GM18505 (cell line): ENCODE measurements around the gene SFTA2.
"Not testable (repeated sequence)": the region's sequence is repeated elsewhere in the genome, so short reads cannot be mapped to it uniquely, and the experiment has no call there.

Experiments used
- ATAC-seq: cut with Tn5 transposase; IDR thresholded peaks from one replicate; pipeline ENCODE4 v1.9.1; 2021; ENCODE audit not compliant: unreplicated experiment
- POLR2A ChIP-seq: IDR thresholded peaks from 4 replicates; pipeline ENCODE4 v1.6.1; 2011; ENCODE audit warnings: borderline replicate concordance; ENCODE audit not compliant: insufficient read depth, insufficient read length; ENCODE audit errors: extremely low read depth

The SFTA2 gene

GRCh38 chr6:30931969-30932645 lies at the start of gene SFTA2:
Gene SFTA2 (minus strand): TSS chr6:30932170. CDS start chr6:30932096, 74 bp downstream.
- TF ChIP-seq POLR2A, result no peak
- no peak for ATAC-seq

GRCh38 chr6:30979690-30980089 lies 47.7 kb upstream of the SFTA2 start:
- no peak for TF ChIP-seq POLR2A
- ATAC-seq, result no peak

- no peak for ATAC-seq
- TF ChIP-seq POLR2A, result no peak
These were observed 47.2 kb upstream of the SFTA2 start for GRCh38 chr6:30979141-30979540.

GRCh38 chr6:30974490-30975252 lies 42.7 kb upstream of the SFTA2 start:
- no peak for ATAC-seq
- TF ChIP-seq POLR2A, result no peak

- no peak for TF ChIP-seq POLR2A
- ATAC-seq, result no peak
These were observed 40.8 kb upstream of the SFTA2 start for GRCh38 chr6:30972816-30973215.

- ATAC-seq, result no peak
- no peak for TF ChIP-seq POLR2A
These were observed 39.0 kb upstream of the SFTA2 start for GRCh38 chr6:30970946-30971345.

GRCh38 chr6:30969171-30969570 lies 37.2 kb upstream of the SFTA2 start:
- ATAC-seq, result not testable (repeated sequence)

GRCh38 chr6:30966154-30966553 lies 34.2 kb upstream of the SFTA2 start:
- TF ChIP-seq POLR2A, result no peak
- ATAC-seq, result no peak

- no peak for TF ChIP-seq POLR2A
- no peak for ATAC-seq
These were observed 33.2 kb upstream of the SFTA2 start for GRCh38 chr6:30965140-30965601.

- ATAC-seq, result no peak
- TF ChIP-seq POLR2A, result no peak
These were observed 32.1 kb upstream of the SFTA2 start for GRCh38 chr6:30964075-30964474.

GRCh38 chr6:30963641-30964040 lies 31.7 kb upstream of the SFTA2 start:
- TF ChIP-seq POLR2A, result no peak
- no peak for ATAC-seq

GRCh38 chr6:30962716-30963115 lies 30.7 kb upstream of the SFTA2 start:
- no peak for TF ChIP-seq POLR2A
- no peak for ATAC-seq

- TF ChIP-seq POLR2A, result no peak
- no peak for ATAC-seq
These were observed 29.1 kb upstream of the SFTA2 start for GRCh38 chr6:30960907-30961673.
